ENCODE data around the gene NOC2L. TPM values are rescaled to one million over a fixed set of nuclear protein-coding genes. Genes with fewer than 3 reads are reported as not detected.
A peak's percentile ranks its signal among the peaks of the same experiment; 100 is the strongest.

Gene NOC2L
- total RNA-seq, 2 donors from 2014 or later = 83.5 to 97.3 TPM

DNA sequence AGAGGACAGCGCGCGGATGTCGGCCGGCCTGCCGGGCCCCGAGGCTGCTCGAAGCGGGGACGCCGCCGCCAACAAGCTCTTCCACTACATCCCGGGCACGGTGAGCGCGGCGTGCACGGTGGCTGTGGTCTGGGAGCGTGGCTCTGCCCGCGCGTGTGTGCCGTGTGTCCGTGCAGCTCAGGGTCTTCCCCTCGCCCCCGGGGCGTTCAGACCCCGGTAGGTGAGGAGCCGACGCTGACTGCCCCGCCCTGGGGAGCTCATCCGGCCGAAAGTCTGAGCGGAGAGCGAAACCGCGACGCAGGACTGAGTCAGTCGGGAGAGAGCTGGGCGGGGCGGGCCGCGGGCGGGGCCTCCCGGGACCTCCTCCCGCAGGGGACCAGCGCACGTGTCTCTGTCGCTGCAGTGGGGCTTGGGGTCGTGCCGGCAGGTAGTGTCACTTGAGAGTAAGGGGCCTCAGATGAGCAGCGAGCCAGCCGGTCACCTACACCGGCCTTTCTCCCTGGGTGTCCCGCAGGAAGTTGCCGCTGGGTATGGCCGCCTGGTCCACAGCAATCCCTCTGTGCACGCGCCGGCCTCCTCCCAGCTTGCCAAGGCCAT is 7.7 kb upstream of the NOC2L start:
- Mint-ChIP-seq H3K4me1 (no peaks in the 10 kb centered on the region), H3K4me3 (peak overlapping the region; percentile 50), H3K9me3 (no peaks in the 10 kb centered on the region), H3K27ac (no peak overlapping the region), H3K36me3 (ENCODE audit: low read depth) (peaks cover 6% of the 10 kb centered on the region), H3K27me3 (ENCODE audit: insufficient read depth) (peaks cover 29% of the 10 kb centered on the region)
- no peak for TF ChIP-seq CTCF (conservative IDR thresholded peaks at IDR 0.05)
- no peaks in the 10 kb centered on the region for H3K4me1 ChIP-seq (ENCODE audit: control insufficient read depth, insufficient read depth, low read length)
- no peaks in the 10 kb centered on the region for H3K9me3 ChIP-seq (ENCODE audit: control insufficient read depth, low read length)
- H3K27ac ChIP-seq (ENCODE audit: low read depth, low read length) = no peak overlapping the region
- DNase-seq = peak; percentile 87
- 3 to 6% methylated on average over 29 to 60 of the region's 60 CpGs for WGBS, 2 experiments (ENCODE audit: insufficient coverage in 1 of 2, insufficient read length in 1 of 2)
- H3K27me3 ChIP-seq (ENCODE audit: control insufficient read depth, insufficient read depth, low read length, poor library complexity, severe bottlenecking) = peaks cover 46% of the 10 kb centered on the region
- H3K4me3 ChIP-seq (ENCODE audit: low read length) = peak overlapping the region; percentile 64
- no peaks in the 10 kb centered on the region for H3K36me3 ChIP-seq (ENCODE audit: control insufficient read depth, insufficient read depth, low read length)
- no peak overlapping the region for H3K9ac ChIP-seq (ENCODE audit: extremely low read depth, low read length, poor library complexity, severe bottlenecking)

DNA sequence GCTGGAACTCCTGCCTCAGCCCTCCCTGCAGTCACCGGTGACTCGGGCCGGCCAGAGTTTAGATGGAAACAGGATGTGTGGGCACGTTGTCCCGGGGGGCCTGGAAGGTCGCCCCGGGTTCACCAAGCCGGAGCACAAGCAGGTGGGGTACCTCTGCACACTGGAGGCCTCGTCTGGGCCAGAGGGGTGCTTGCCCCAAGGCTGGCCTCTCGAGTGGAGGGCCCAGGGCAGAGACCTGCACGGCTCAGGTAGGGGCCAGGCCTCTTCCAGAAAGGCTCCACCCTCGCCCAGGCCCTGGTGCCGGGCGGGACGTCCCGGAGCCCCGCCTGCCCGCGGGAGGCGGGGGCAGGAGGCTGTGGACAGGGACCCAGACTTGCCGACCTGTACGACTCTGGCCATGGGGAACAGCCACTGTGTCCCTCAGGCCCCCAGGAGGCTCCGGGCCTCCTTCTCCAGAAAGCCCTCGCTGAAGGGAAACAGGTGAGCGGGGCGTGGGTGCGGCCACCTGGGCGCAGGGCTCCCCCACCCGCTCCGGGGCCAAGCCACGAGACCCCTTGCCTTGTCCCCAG is 7.2 kb upstream of the NOC2L start, which contains the start of gene PLEKHN1:
Gene PLEKHN1 (plus strand): TSS at position 348 of the 569 bp plus-strand sequence. CDS start 50 bp downstream, at position 398.
- no peaks in the 10 kb centered on the region for H3K4me1 Mint-ChIP-seq
- H3K36me3 Mint-ChIP-seq (ENCODE audit: low read depth) = peaks cover 8% of the 10 kb centered on the region
- no peak within 1 kb of the TSS for H3K27ac ChIP-seq (ENCODE audit: low read depth, low read length)
- H3K9me3 Mint-ChIP-seq = no peaks in the 10 kb centered on the region
- no peak within 1 kb of the TSS for H3K27ac Mint-ChIP-seq
- H3K4me3 Mint-ChIP-seq = peak within 1 kb of the TSS; percentile 50
- H3K27me3 Mint-ChIP-seq (ENCODE audit: insufficient read depth) = peaks cover 31% of the 10 kb centered on the region
- H3K4me1 ChIP-seq (ENCODE audit: control insufficient read depth, insufficient read depth, low read length) = no peaks in the 10 kb centered on the region
- no peaks in the 10 kb centered on the region for H3K36me3 ChIP-seq (ENCODE audit: control insufficient read depth, insufficient read depth, low read length)
- WGBS, 2 experiments (ENCODE audit: insufficient coverage in 1 of 2, insufficient read length in 1 of 2) = 16 to 33% methylated on average over 17 to 31 of the region's 31 CpGs
- no peaks in the 10 kb centered on the region for H3K9me3 ChIP-seq (ENCODE audit: control insufficient read depth, low read length)
- peak within 1 kb of the TSS; percentile 64 for H3K4me3 ChIP-seq (ENCODE audit: low read length)
- peaks cover 46% of the 10 kb centered on the region for H3K27me3 ChIP-seq (ENCODE audit: control insufficient read depth, insufficient read depth, low read length, poor library complexity, severe bottlenecking)
- H3K9ac ChIP-seq (ENCODE audit: extremely low read depth, low read length, poor library complexity, severe bottlenecking) = no peak within 1 kb of the TSS
- peak; percentile 88 for DNase-seq
- no peak for TF ChIP-seq CTCF (conservative IDR thresholded peaks at IDR 0.05)

DNA sequence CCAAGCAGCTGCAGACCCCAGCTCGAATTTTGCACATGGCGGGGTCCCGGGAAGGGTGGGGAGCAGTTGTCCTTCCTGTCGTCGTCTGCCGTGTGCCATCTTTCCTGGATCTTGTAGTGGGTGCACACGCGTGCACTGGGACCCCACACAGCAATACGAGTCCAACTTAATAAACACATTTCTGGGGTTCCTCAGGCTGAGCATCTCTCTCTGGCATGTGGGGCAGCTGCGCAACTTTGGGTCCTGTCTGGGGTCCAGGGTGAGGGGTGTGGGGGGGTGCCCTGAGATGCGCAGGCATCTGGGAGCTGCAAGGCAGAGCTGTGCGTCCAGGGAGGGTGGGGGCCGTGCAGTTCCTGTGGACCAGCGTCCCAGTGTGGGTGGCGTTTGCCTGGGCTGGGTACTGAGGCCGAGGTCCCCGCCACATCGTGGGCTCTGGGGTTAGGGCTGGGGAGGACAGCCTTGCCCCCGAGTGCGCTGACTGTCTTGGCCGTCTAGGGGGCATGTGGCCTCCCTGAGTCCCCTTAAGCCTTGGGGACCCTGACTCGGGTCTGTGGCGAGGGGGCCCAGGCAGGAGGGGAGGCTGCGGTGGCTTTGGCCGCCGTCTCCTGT is 6.6 kb upstream of the NOC2L start:
- no peak for DNase-seq
- Histone ChIP-seq H3K36me3 (ENCODE audit: control insufficient read depth, insufficient read depth, low read length) (no peaks in the 10 kb centered on the region), H3K27me3 (ENCODE audit: control insufficient read depth, insufficient read depth, low read length, poor library complexity, severe bottlenecking) (peaks cover 46% of the 10 kb centered on the region), H3K27ac (ENCODE audit: low read depth, low read length) (no peak overlapping the region), H3K4me1 (ENCODE audit: control insufficient read depth, insufficient read depth, low read length) (no peaks in the 10 kb centered on the region), H3K9me3 (ENCODE audit: control insufficient read depth, low read length) (no peaks in the 10 kb centered on the region), H3K4me3 (ENCODE audit: low read length) (no peak overlapping the region), H3K9ac (ENCODE audit: extremely low read depth, low read length, poor library complexity, severe bottlenecking) (no peak overlapping the region)
- Mint-ChIP-seq H3K4me3 (no peak overlapping the region), H3K4me1 (no peaks in the 10 kb centered on the region), H3K9me3 (no peaks in the 10 kb centered on the region), H3K36me3 (ENCODE audit: low read depth) (peaks cover 8% of the 10 kb centered on the region), H3K27me3 (ENCODE audit: insufficient read depth) (peaks cover 31% of the 10 kb centered on the region), H3K27ac (no peak overlapping the region)
- 93 to 96% methylated on average over 18 to 26 of the region's 26 CpGs for WGBS, 2 experiments (ENCODE audit: insufficient coverage in 1 of 2, insufficient read length in 1 of 2)
- no peak for TF ChIP-seq CTCF (conservative IDR thresholded peaks at IDR 0.05)
